Measurements from ENCODE around the gene NAGK.

- TF ChIP-seq, protein P1, sequence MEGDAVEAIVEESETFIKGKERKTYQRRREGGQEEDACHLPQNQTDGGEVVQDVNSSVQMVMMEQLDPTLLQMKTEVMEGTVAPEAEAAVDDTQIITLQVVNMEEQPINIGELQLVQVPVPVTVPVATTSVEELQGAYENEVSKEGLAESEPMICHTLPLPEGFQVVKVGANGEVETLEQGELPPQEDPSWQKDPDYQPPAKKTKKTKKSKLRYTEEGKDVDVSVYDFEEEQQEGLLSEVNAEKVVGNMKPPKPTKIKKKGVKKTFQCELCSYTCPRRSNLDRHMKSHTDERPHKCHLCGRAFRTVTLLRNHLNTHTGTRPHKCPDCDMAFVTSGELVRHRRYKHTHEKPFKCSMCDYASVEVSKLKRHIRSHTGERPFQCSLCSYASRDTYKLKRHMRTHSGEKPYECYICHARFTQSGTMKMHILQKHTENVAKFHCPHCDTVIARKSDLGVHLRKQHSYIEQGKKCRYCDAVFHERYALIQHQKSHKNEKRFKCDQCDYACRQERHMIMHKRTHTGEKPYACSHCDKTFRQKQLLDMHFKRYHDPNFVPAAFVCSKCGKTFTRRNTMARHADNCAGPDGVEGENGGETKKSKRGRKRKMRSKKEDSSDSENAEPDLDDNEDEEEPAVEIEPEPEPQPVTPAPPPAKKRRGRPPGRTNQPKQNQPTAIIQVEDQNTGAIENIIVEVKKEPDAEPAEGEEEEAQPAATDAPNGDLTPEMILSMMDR (conservative IDR thresholded peaks at IDR 0.05; ENCODE audit: low read length), result peak; percentile 58
- TF ChIP-seq EZH2phosphoT487 (IDR thresholded peaks at IDR 0.05; ENCODE audit: borderline replicate concordance), result no peak
Observed at GRCh38 chr2:71071681-71072398, 3.4 kb downstream of the NAGK start.
